Activated T-cell treated with anti-CD3 and anti-CD28 coated beads for 4 hours (primary cell): Measurements from ENCODE around the gene RYR1.

Experiments
- DNase-seq: peaks from one replicate; pipeline ENCODE4 v3.0.0-alpha.2; 2020

RYR1 gene

GRCh38 chr19:38519168-38519567, 85.7 kb downstream of the RYR1 start:
- no peak for DNase-seq

GRCh38 chr19:38519988-38520387, 86.5 kb downstream of the RYR1 start:
- DNase-seq, result no peak

GRCh38 chr19:38522915-38523314, 89.4 kb downstream of the RYR1 start:
- DNase-seq, result no peak

- DNase-seq, result no peak
Observed at GRCh38 chr19:38523319-38523718, 89.8 kb downstream of the RYR1 start.

- DNase-seq, result no peak
Observed at GRCh38 chr19:38524369-38524768, 90.9 kb downstream of the RYR1 start.

GRCh38 chr19:38524994-38525634, 91.6 kb downstream of the RYR1 start:
- no peak for DNase-seq

GRCh38 chr19:38526430-38526829, 92.9 kb downstream of the RYR1 start:
- no peak for DNase-seq

- no peak for DNase-seq
Observed at GRCh38 chr19:38527466-38528136, 94.1 kb downstream of the RYR1 start.

GRCh38 chr19:38528213-38528755, 94.8 kb downstream of the RYR1 start:
- no peak for DNase-seq

- no peak for DNase-seq
Observed at GRCh38 chr19:38528931-38529330, 95.4 kb downstream of the RYR1 start.

- no peak for DNase-seq
Observed at GRCh38 chr19:38531515-38531914, 98.0 kb downstream of the RYR1 start.

- no peak for DNase-seq
Observed at GRCh38 chr19:38532939-38533338, 99.4 kb downstream of the RYR1 start.

- DNase-seq, result no peak
Observed at GRCh38 chr19:38534574-38534973, 101.1 kb downstream of the RYR1 start.

- DNase-seq, result no peak
Observed at GRCh38 chr19:38535212-38535611, 101.7 kb downstream of the RYR1 start.

- no peak for DNase-seq
Observed at GRCh38 chr19:38537071-38537936, 103.8 kb downstream of the RYR1 start.

GRCh38 chr19:38538386-38538785, 104.9 kb downstream of the RYR1 start:
- DNase-seq, result no peak

- DNase-seq, result peak; percentile 28
Observed at GRCh38 chr19:38538793-38539528, 105.5 kb downstream of the RYR1 start.

- DNase-seq, result no peak
Observed at GRCh38 chr19:38539751-38540150, 106.3 kb downstream of the RYR1 start.

- no peak for DNase-seq
Observed at GRCh38 chr19:38542040-38542439, 108.5 kb downstream of the RYR1 start.

GRCh38 chr19:38543286-38543806, 109.9 kb downstream of the RYR1 start:
- no peak for DNase-seq

- DNase-seq, result no peak
Observed at GRCh38 chr19:38543807-38544568, 110.5 kb downstream of the RYR1 start.
